HEK293 (cell line): ENCODE results near the gene SH3GLB1.

Source experiments
- HOXD13 ChIP-seq: sonication (generic); formaldehyde crosslinking; IDR thresholded peaks from 2 replicates; pipeline ENCODE4 v1.8.0; 2022; ENCODE audit warnings: missing genetic modification reagents, borderline replicate concordance
- MZF1 ChIP-seq: fragments of 450-650 bp; formaldehyde crosslinking; IDR thresholded peaks from 2 replicates; pipeline ENCODE4 v1.5.1; 2017; ENCODE audit warnings: missing biosample characterization, missing genetic modification characterization, borderline replicate concordance
- OSR2 ChIP-seq: fragments of 450-650 bp; formaldehyde crosslinking; IDR thresholded peaks from 2 replicates; pipeline ENCODE4 v1.5.1; 2016; ENCODE audit warnings: missing biosample characterization, missing genetic modification characterization
- REPIN1 ChIP-seq: fragments of 450-650 bp; formaldehyde crosslinking; IDR thresholded peaks from 2 replicates; pipeline ENCODE4 v1.5.1; 2017; ENCODE audit warnings: missing biosample characterization, missing genetic modification characterization, low read depth
- SCRT2 ChIP-seq: fragments of 450-650 bp; formaldehyde crosslinking; IDR thresholded peaks from 2 replicates; pipeline ENCODE4 v1.5.1; 2016; ENCODE audit warnings: missing biosample characterization, missing genetic modification characterization
- ZBTB20 ChIP-seq: fragments of 450-650 bp; formaldehyde crosslinking; IDR thresholded peaks from 2 replicates; pipeline ENCODE4 v1.5.1; 2016; ENCODE audit warnings: missing biosample characterization, missing genetic modification characterization
- ZBTB48 ChIP-seq: fragments of 450-650 bp; formaldehyde crosslinking; IDR thresholded peaks from 2 replicates; pipeline ENCODE4 v1.5.1; 2016; ENCODE audit warnings: missing biosample characterization, missing genetic modification characterization
- ZFHX2 ChIP-seq: fragments of 450-650 bp; formaldehyde crosslinking; conservative IDR thresholded peaks from 2 replicates; pipeline ENCODE4 v1.5.1; 2016; ENCODE audit warnings: missing biosample characterization, missing genetic modification characterization
- ZNF10 ChIP-seq: fragments of 450-650 bp; formaldehyde crosslinking; IDR thresholded peaks from 2 replicates; pipeline ENCODE4 v1.5.1; 2017; ENCODE audit warnings: missing biosample characterization, missing genetic modification characterization
- ZNF112 ChIP-seq: fragments of 450-650 bp; formaldehyde crosslinking; IDR thresholded peaks from 2 replicates; pipeline ENCODE4 v1.5.0; 2017; ENCODE audit warnings: missing biosample characterization, missing genetic modification characterization
- ZNF146 ChIP-seq: fragments of 450-650 bp; formaldehyde crosslinking; IDR thresholded peaks from 2 replicates; pipeline ENCODE4 v1.5.1; 2016; ENCODE audit warnings: missing biosample characterization, missing genetic modification characterization
- ZNF239 ChIP-seq: fragments of 450-650 bp; formaldehyde crosslinking; IDR thresholded peaks from 2 replicates; pipeline ENCODE4 v1.5.1; 2016; ENCODE audit warnings: missing biosample characterization, missing genetic modification characterization
- ZNF292 ChIP-seq: fragments of 450-650 bp; formaldehyde crosslinking; IDR thresholded peaks from 2 replicates; pipeline ENCODE4 v1.5.1; 2016; ENCODE audit warnings: low read depth, missing biosample characterization, missing genetic modification characterization, borderline replicate concordance
- ZNF350 ChIP-seq: fragments of 450-650 bp; formaldehyde crosslinking; IDR thresholded peaks from 2 replicates; pipeline ENCODE4 v1.5.0; 2017; ENCODE audit warnings: missing biosample characterization, mild to moderate bottlenecking, missing genetic modification characterization
- ZNF37A ChIP-seq: fragments of 450-650 bp; IDR thresholded peaks from 2 replicates; pipeline ENCODE4 v1.5.1; 2018; ENCODE audit warnings: missing biosample characterization, missing genetic modification characterization
- ZNF510 ChIP-seq: fragments of 450-650 bp; formaldehyde crosslinking; IDR thresholded peaks from 2 replicates; pipeline ENCODE4 v1.5.1; 2018; ENCODE audit warnings: mild to moderate bottlenecking, missing genetic modification characterization, missing biosample characterization; ENCODE audit not compliant: insufficient replicate concordance
- ZNF560 ChIP-seq: fragments of 450-650 bp; formaldehyde crosslinking; IDR thresholded peaks from 2 replicates; pipeline ENCODE4 v1.5.1; 2017; ENCODE audit warnings: missing biosample characterization, missing genetic modification characterization, borderline replicate concordance
- ZNF623 ChIP-seq: fragments of 450-650 bp; formaldehyde crosslinking; IDR thresholded peaks from 2 replicates; pipeline ENCODE4 v1.5.1; 2016; ENCODE audit warnings: missing biosample characterization, missing genetic modification characterization
- ZNF629 ChIP-seq: fragments of 450-650 bp; formaldehyde crosslinking; IDR thresholded peaks from 2 replicates; pipeline ENCODE4 v1.5.1; 2017; ENCODE audit warnings: missing biosample characterization, missing genetic modification characterization
- ZNF76 ChIP-seq: fragments of 450-650 bp; formaldehyde crosslinking; IDR thresholded peaks from 2 replicates; pipeline ENCODE4; 2016; ENCODE audit warnings: low read depth, missing biosample characterization, missing genetic modification characterization, borderline replicate concordance
- ZNF837 ChIP-seq: fragments of 450-650 bp; formaldehyde crosslinking; IDR thresholded peaks from 2 replicates; pipeline ENCODE4 v1.5.1; 2016; ENCODE audit warnings: missing biosample characterization, missing genetic modification characterization
- ZNF843 ChIP-seq: fragments of 450-650 bp; formaldehyde crosslinking; IDR thresholded peaks from 2 replicates; pipeline ENCODE4 v1.5.1; 2016; ENCODE audit warnings: missing biosample characterization, missing genetic modification characterization
- TF ChIP-seq, protein P1 (sequence below): fragments of 450-650 bp; formaldehyde crosslinking; IDR thresholded peaks from 2 replicates; pipeline ENCODE4 v1.5.1; 2016; ENCODE audit warnings: missing biosample characterization, missing genetic modification characterization
- TF ChIP-seq, protein P2 (sequence below): fragments of 450-650 bp; formaldehyde crosslinking; IDR thresholded peaks from 2 replicates; pipeline ENCODE4 v1.5.1; 2016; ENCODE audit warnings: missing biosample characterization, missing genetic modification characterization
- TF ChIP-seq, protein P3 (sequence below): fragments of 450-650 bp; formaldehyde crosslinking; IDR thresholded peaks from 2 replicates; pipeline ENCODE4; 2016; ENCODE audit warnings: missing biosample characterization, missing genetic modification characterization
- TF ChIP-seq, protein P4 (sequence below): fragments of 450-650 bp; formaldehyde crosslinking; IDR thresholded peaks from 2 replicates; pipeline ENCODE4 v1.5.1; 2016; ENCODE audit warnings: missing biosample characterization, missing genetic modification characterization
- TF ChIP-seq, protein P5 (sequence below): fragments of 450-650 bp; formaldehyde crosslinking; IDR thresholded peaks from 2 replicates; pipeline ENCODE4 v1.5.1; 2016; ENCODE audit warnings: missing biosample characterization, missing genetic modification characterization
- TF ChIP-seq, protein P6 (sequence below): fragments of 450-650 bp; formaldehyde crosslinking; IDR thresholded peaks from 2 replicates; pipeline ENCODE4 v1.5.1; 2017; ENCODE audit warnings: missing biosample characterization, mild to moderate bottlenecking, missing genetic modification characterization, moderate library complexity

SH3GLB1 gene

DNA sequence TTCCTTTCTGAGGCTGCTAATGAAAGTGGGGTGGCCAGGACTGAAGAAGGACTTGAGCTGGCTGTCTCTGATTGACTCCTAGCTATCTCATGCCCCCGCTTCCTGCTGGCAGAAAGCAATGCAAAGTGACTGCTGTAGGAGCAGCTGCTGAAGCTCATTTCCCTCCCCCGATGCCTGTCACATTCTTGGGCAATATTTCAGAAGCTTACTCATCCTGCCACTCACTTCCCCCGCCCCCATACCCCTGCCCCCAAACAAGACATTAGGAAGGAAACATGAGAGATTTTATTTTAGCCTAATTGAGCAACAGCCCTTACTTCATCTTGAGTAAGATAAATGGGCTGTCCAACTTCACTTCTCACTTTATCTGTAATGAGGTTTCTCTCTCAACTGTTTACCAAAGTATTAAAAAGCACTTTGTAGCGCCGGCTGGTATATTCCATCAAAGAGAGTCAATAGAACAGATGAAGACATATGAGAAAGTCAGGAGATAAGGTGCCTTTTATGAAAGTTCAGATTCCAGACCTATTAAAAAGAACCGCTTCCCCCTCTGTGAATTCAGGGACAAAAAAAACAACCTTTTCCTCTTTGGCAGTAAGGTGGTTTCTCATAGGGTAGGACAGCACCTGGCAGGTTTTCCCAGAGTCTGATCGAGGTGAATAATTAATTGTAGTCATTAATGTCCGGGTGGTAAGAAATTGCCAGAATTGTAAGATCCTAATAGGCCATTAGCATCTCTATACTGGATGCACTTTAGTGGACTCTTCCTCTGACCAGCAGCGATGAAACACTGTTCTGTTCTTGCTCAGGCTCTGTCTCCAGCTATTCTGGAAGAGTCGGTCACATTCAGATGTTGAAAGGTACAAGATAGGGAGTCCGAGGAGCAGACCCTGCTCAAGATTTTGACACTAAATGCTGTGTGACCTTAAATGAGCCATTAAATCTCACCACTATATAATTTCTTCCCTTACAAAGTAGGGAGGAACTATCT, 70.2 kb downstream of the SH3GLB1 start (continued):
- TF ChIP-seq ZNF510 (tag by site-specific recombination) (peak; percentile 75), ZNF146 (tag by site-specific recombination) (peak; percentile 86), ZNF843 (tag by site-specific recombination) (peak; percentile 100), ZBTB20 (tag by site-specific recombination) (0 out of 2 replicates have a peak, but pooled peaks have one; percentile 25), ZNF292 (tag by site-specific recombination) (no peak), MZF1 (tag by site-specific recombination) (peak; percentile 87; the same call in 1 of the 2 replicates), ZNF629 (peak; percentile 97), ZNF112 (tag by site-specific recombination) (no peak), OSR2 (tag by site-specific recombination) (peak; percentile 99), ZNF76 (tag by site-specific recombination) (peak; percentile 64), ZNF350 (tag by site-specific recombination) (no peak), ZBTB48 (no peak), ZNF623 (tag by site-specific recombination) (peak; percentile 47; the same call in 1 of the 2 replicates), ZFHX2 (peak; percentile 69), SCRT2 (tag by site-specific recombination) (peak; percentile 91), ZNF37A (tag by site-specific recombination) (0 out of 2 replicates have a peak, but pooled peaks have one; percentile 44), ZNF10 (tag by site-specific recombination) (peak; percentile 94), ZNF837 (tag by site-specific recombination) (no peak), ZNF239 (tag by site-specific recombination) (peak; percentile 85), ZNF560 (no peak), REPIN1 (tag by site-specific recombination) (peak; percentile 82; the same call in 1 of the 2 replicates), HOXD13 (CRISPR knock-in tag) (0 out of 2 replicates have a peak, but pooled peaks have one; percentile 68)
- TF ChIP-seq, protein P1, sequence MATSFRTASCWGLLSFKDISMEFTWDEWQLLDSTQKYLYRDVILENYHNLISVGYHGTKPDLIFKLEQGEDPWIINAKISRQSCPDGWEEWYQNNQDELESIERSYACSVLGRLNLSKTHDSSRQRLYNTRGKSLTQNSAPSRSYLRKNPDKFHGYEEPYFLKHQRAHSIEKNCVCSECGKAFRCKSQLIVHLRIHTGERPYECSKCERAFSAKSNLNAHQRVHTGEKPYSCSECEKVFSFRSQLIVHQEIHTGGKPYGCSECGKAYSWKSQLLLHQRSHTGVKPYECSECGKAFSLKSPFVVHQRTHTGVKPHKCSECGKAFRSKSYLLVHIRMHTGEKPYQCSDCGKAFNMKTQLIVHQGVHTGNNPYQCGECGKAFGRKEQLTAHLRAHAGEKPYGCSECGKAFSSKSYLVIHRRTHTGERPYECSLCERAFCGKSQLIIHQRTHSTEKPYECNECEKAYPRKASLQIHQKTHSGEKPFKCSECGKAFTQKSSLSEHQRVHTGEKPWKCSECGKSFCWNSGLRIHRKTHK: no peak
- TF ChIP-seq, protein P2, sequence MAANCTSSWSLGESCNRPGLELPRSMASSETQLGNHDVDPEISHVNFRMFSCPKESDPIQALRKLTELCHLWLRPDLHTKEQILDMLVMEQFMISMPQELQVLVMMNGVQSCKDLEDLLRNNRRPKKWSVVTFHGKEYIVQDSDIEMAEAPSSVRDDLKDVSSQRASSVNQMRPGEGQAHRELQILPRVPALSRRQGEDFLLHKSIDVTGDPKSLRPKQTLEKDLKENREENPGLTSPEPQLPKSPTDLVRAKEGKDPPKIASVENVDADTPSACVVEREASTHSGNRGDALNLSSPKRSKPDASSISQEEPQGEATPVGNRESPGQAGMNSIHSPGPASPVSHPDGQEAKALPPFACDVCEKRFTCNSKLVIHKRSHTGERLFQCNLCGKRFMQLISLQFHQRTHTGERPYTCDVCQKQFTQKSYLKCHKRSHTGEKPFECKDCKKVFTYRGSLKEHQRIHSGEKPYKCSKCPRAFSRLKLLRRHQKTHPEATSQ (tag by site-specific recombination): peak; percentile 76; the same call in 1 of the 2 replicates
- TF ChIP-seq, protein P3, sequence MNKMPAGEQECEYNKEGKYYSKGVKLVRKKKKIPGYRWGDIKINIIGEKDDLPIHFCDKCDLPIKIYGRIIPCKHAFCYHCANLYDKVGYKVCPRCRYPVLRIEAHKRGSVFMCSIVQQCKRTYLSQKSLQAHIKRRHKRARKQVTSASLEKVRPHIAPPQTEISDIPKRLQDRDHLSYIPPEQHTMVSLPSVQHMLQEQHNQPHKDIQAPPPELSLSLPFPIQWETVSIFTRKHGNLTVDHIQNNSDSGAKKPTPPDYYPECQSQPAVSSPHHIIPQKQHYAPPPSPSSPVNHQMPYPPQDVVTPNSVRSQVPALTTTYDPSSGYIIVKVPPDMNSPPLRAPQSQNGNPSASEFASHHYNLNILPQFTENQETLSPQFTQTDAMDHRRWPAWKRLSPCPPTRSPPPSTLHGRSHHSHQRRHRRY (tag by site-specific recombination): peak; percentile 84; the same call in 1 of the 2 replicates
- TF ChIP-seq, protein P4, sequence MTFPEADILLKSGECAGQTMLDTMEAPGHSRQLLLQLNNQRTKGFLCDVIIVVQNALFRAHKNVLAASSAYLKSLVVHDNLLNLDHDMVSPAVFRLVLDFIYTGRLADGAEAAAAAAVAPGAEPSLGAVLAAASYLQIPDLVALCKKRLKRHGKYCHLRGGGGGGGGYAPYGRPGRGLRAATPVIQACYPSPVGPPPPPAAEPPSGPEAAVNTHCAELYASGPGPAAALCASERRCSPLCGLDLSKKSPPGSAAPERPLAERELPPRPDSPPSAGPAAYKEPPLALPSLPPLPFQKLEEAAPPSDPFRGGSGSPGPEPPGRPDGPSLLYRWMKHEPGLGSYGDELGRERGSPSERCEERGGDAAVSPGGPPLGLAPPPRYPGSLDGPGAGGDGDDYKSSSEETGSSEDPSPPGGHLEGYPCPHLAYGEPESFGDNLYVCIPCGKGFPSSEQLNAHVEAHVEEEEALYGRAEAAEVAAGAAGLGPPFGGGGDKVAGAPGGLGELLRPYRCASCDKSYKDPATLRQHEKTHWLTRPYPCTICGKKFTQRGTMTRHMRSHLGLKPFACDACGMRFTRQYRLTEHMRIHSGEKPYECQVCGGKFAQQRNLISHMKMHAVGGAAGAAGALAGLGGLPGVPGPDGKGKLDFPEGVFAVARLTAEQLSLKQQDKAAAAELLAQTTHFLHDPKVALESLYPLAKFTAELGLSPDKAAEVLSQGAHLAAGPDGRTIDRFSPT (tag by site-specific recombination): no peak
- TF ChIP-seq, protein P5, sequence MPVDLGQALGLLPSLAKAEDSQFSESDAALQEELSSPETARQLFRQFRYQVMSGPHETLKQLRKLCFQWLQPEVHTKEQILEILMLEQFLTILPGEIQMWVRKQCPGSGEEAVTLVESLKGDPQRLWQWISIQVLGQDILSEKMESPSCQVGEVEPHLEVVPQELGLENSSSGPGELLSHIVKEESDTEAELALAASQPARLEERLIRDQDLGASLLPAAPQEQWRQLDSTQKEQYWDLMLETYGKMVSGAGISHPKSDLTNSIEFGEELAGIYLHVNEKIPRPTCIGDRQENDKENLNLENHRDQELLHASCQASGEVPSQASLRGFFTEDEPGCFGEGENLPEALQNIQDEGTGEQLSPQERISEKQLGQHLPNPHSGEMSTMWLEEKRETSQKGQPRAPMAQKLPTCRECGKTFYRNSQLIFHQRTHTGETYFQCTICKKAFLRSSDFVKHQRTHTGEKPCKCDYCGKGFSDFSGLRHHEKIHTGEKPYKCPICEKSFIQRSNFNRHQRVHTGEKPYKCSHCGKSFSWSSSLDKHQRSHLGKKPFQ (tag by site-specific recombination): peak; percentile 94
- TF ChIP-seq, protein P6, sequence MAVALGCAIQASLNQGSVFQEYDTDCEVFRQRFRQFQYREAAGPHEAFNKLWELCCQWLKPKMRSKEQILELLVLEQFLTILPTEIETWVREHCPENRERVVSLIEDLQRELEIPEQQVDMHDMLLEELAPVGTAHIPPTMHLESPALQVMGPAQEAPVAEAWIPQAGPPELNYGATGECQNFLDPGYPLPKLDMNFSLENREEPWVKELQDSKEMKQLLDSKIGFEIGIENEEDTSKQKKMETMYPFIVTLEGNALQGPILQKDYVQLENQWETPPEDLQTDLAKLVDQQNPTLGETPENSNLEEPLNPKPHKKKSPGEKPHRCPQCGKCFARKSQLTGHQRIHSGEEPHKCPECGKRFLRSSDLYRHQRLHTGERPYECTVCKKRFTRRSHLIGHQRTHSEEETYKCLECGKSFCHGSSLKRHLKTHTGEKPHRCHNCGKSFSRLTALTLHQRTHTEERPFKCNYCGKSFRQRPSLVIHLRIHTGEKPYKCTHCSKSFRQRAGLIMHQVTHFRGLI (tag by site-specific recombination): peak; percentile 77; the same call in 1 of the 2 replicates
